OCI-LY3 (cell line): Measurements from ENCODE around the gene PLPP3.
A peak's percentile ranks its signal among the peaks of the same experiment; 100 is the strongest.

Source experiments
- CTCF ChIP-seq: fragments of 200-600, 300-600 bp; sonication (generic); IDR thresholded peaks from 2 replicates; pipeline ENCODE4 v1.5.1; 2014; ENCODE audit warnings: antibody characterized with exemption, low read length, low read depth
- EZH2phosphoT487 ChIP-seq: fragments of 200-600 bp; shearing (Covaris generic); IDR thresholded peaks from 2 replicates; pipeline ENCODE4 v1.6.1; 2018; ENCODE audit warnings: antibody characterized with exemption, mixed run types, low read depth

GRCh38 chr1:56584910-56585528, 5.7 kb upstream of the PLPP3 start:
- peak; percentile 69 for TF ChIP-seq CTCF
- TF ChIP-seq EZH2phosphoT487, result no peak
